Left kidney (tissue), 8 donors: Measurements from ENCODE around the gene SPRR2G. TPM values are rescaled to one million over a fixed set of nuclear protein-coding genes. Genes with fewer than 3 reads are reported as not detected.
"Not testable (repeated sequence)": the region's sequence is repeated elsewhere in the genome, so short reads cannot be mapped to it uniquely, and the experiment has no call there.

Experiments
- DNase-seq: peaks from one replicate; pipeline ENCODE4 v3.0.0-alpha.2; 2013
- long read RNA-seq, 8 donors: transcript quantifications; one replicate each; lab custom pipeline, GENCODE V29; 2026
- polyA plus RNA-seq: library from polyadenylated mRNA; unstranded; fragments of 120-200 nt; gene quantifications from one replicate; pipeline ENCODE4 v1.2.1, GENCODE V29; 2013; ENCODE audit not compliant: insufficient read length

SPRR2G gene
- not detected for polyA plus RNA-seq
- long read RNA-seq, donor 1: 0 reads
- long read RNA-seq, donor 2: 0 reads
- long read RNA-seq, donor 3: 0 reads
- long read RNA-seq, donor 4: 0 reads
- long read RNA-seq, donor 5: 0 reads
- long read RNA-seq, donor 6: 0 reads
- long read RNA-seq, donor 7: 0 reads
- long read RNA-seq, donor 8: 0 reads

- no peak for DNase-seq
Measured at GRCh38 chr1:153150846-153151245, at the start of gene SPRR2G. Gene SPRR2G (minus strand): TSS chr1:153150890. CDS start chr1:153150110, 780 bp downstream.

DNA sequence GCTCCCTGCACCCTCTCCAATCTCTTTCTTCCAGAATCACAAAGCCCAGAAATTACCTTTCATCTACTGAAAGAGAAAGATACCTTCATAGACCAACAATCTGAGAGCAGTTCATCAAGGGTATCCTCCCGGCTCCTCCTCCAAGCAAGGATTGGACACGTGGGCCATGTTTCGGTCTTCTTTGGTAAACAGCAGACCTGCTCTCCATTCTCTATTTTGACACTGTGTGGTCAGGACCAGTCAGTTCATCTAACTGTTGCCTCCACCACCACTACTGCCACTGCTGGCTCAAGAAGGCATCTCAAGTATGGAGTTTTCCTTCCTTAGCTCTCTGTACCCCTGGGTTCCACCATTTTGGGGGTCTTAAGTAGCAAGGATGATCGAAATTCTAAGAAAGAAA, 44.5 kb upstream of the SPRR2G start:
- no peak for DNase-seq

DNA sequence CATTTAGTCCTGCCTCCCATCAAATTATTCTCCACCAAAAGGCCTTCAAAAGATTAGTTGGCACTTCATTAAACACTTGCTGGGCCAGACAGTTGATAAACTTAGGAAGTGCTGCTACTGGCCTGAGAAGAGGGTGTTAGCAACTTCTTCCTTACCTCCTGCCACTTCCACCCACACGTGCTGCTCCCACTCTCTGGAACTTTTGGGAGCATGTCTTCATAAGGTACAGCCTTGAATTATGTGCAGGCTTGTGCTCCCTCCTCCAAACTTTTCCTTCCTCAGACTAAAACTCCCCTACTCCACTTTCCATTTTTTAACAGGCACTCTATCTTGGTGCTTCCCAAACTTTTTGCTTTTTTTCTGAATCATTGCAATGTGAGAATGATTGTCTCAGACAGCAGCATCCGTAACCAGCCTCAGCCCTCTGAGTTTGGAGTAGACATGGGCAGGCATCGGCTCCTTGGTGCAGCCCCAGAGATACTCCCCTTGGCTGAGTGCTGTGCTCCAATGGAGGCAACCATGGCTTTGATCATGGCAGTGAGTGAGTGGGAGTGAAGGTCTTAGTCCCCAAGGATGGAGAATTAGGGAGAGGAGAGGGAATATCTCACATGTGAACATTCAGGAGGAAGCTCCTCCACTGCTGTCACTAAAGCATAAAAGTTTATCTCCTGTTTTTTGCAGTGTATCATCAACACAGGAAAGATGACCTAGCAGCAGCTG, 43.8 kb upstream of the SPRR2G start:
- no peak for DNase-seq

DNA sequence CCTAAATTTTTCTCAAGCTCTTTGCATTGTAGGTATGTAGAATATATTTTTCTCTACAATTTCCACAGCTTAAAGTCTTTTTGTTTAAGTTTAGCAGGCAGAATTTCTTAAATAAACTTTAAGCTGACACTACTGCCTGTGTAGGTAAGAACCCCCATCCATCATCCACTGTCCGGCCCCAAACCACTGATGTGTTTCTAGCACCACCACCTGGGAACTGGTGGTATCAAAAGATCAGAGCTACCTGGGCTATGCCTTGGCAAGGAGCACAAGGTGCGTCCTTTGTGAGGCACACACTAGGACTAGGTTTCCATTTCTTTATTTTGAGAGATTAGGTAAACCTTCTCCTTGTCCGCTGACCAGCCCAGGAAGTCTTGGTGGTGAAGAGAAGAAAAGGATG, 42.0 kb upstream of the SPRR2G start:
- peak; percentile 17 for DNase-seq

DNA sequence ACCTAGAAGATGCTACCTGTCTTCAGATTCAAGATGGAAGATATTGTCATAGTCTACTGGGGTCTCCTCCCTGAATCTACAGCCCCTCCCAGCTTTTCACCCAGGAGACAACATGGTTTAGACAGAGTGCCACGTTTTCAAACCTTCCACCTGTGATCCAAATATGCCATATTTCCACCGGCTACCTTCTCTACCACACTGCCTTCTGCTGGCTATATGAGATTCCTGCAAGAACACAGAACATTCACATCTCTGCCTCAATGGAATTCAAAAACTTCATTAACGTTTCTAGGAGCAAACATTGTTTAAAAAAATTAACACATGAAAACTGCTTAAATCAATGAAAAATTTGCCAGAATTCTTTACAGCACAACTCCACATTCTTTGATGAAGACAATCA, 39.7 kb upstream of the SPRR2G start:
- no peak for DNase-seq

DNA sequence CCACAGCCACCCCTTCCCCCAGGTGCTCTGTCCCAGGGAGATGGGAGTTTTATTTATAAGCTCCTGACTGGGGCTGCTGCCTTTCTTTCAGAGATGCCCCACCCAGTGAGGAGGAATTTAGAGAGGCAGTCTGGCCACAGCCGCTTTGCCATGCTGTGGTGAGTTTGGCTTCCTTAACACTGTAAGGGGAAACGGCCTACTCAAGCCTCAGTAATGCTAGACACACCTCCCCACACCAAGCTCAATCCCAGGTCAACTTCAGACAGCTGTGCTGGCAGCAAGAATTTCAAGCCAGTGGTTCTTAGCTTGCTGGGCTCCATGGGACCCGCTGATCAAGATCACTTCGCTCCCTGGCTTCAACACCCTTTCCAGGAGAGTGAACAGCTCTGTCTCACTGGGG, 37.6 kb upstream of the SPRR2G start:
- not testable (repeated sequence) for DNase-seq

DNA sequence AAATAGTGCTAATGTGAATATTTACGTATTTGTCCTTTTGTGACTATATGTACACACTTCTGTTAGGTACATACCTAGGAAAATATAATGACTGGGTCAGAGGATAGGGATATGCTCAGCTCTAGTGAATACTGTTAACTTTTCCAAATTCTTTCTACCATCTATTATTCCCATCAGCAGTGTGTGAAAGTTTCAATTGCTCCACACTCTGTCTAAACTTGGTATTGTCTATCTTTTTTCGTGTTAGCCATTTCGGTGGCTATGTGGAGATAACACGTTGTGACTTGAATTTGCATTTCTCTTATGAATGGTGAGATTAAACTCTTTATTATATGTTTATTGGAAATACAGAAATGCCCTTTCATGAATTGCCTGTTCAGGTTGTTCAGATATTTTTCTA, 29.9 kb upstream of the SPRR2G start:
- no peak for DNase-seq

DNA sequence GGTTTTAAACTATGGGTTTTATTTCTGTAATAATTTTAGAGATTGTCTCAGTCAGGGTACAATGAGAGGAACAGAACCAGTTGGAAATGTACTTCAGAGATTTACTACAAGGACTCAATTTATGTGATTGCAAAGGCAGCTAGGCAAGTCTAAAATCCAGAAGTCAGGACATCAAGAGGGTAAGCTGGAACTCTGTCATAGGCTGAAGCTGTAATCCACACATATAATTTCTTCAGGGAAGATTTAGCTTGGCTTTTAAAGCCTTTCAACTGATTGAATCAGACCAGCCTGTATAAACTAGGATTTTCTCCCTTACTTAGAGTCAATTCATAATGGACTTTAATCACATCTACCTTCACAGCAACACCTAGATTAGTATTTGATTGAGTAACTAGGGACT, 28.2 kb upstream of the SPRR2G start:
- DNase-seq: no peak

GRCh38 chr1:153174624-153175023, 23.9 kb upstream of the SPRR2G start:
- DNase-seq: no peak

GRCh38 chr1:153168686-153169085, 18.0 kb upstream of the SPRR2G start:
- no peak for DNase-seq

GRCh38 chr1:153155541-153155940, 4.9 kb upstream of the SPRR2G start:
- no peak for DNase-seq

GRCh38 chr1:153152481-153152880, 1.8 kb upstream of the SPRR2G start:
- DNase-seq: no peak

DNA sequence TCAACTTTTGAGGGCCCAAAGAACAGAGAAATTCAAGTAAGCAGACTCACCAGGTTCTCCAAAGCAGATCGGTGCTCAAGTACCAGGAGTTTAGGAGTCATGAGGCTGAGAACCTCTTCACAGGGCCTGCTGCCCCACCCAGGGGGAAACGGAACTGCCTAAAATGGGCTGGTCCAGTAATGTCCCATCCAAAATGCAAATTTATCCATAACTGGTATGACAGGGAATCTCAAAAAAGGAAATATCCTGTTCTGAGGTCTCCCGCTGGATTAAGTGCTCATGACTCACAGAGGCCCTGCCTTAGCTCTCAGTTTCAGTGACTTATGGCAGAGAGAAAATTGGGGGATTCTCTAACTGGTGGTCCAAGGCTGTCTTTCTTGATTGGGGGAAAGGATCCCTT, 9.3 kb downstream of the SPRR2G start:
- no peak for DNase-seq

DNA sequence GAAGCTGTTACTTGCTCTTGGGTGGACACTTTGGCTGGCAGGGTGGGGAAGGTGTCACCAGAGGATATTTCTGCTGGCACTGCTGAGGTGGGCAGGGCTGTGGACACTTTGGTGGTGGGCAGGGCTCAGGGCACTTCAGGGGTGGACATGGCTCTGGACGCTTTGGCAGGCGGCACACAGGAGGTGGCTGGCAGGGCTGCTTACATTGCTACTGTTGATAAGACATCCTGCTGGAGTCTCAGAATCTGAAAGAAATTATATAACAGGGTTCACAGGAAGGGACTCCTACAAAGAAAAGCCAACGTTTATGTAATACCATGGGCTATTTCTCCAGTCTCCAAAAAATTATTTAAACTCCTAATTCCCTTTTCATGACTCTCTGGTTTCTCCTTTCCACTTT, 10.2 kb downstream of the SPRR2G start:
- no peak for DNase-seq

GRCh38 chr1:153133743-153134142, 16.9 kb downstream of the SPRR2G start:
- DNase-seq: no peak

DNA sequence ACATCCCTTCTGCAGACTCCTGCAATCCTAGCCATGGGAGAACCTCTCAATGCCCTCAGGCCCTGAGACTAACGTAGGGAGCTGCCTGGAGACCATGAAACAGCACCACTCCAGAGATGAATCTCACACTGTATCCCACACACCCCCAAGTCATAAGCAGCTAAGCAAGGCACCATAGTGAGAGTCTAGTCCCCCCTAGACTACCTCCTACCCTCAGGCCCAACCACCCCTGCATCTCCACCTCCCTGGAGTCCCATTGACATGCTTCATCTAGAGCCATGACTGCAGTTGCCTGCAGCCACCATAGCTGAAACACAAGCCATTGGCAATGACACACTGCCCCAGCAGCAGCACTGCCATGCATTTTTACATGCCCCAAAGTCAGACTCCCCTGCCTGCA, 17.4 kb downstream of the SPRR2G start:
- DNase-seq: no peak

- DNase-seq: not testable (repeated sequence)
Measured at GRCh38 chr1:153128688-153129087, 22.0 kb downstream of the SPRR2G start.

DNA sequence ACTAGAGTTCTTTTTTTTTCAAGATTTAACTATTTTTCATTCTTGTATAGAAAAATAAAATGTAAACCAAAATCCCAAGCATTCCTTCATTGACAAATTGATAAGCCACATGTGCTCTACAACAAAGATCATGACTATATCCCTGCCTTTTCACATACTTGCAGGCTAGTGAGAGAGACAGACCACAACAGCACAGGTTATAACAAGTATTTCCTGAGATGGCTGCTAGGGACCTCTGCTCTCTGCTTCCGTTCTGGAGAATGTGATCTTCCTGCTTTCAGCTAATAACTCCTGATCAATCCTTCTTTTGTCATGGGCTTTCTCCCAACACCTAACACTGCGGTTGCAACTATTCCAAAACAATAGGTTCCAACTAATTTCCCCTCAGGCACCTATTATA, 23.4 kb downstream of the SPRR2G start:
- DNase-seq: no peak

DNA sequence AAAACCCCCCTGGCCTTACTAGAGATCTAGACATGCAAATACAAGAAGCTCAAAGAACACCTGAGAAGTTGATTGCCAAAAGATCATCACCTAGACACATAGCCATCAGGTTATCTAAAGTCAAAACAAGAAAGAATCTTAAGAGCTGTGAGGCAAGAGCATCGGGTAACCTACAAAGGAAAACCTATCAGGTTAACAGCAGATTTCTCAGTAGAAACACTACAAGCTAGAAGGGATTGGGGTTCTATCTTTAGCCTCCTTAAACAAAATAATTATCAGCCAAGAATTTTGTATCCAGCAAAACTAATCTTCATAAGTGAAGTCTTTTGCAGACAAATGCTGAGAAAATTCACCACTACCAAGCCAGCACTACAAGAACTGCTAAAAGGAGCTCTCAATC, 25.2 kb downstream of the SPRR2G start:
- no peak for DNase-seq

DNA sequence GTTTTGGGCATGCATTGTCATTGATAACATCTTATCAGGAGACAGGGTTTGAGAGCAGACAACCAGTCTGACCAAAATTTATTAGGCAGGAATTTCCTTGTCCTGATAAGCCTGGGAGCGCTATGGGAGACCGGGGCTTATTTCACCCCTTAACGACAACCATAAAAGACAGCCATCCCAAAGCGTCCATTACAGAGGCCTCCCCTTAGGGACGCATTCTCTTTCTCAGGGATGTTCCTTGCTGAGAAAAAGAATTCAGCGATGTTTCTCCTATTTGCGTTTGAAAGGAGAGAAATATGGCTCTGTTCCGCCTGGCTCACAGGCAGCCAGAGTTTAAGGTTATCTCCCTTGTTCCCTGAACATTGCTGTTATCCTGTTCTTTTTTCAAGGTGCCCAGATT, 26.9 kb downstream of the SPRR2G start:
- not testable (repeated sequence) for DNase-seq

GRCh38 chr1:153122831-153123421, 27.8 kb downstream of the SPRR2G start:
- DNase-seq: peak; percentile 70

DNA sequence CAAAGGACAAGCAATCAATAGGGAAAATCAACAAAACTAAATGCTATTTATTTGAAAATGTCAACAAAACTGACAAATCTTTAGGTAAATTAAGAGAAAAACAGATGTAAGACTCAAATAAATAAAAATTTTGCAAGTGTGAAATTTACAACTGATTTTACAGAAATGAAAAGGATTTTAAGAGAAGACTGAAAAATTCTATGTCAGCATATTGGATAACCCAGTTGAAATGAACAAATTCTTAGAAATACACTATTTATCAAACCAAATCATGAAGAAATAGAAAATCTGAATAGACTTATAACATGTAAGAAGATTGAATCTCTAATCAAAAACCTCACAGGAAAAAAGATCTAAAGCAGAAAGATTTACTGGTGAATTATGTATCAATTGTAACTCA, 29.7 kb downstream of the SPRR2G start:
- DNase-seq: no peak

DNA sequence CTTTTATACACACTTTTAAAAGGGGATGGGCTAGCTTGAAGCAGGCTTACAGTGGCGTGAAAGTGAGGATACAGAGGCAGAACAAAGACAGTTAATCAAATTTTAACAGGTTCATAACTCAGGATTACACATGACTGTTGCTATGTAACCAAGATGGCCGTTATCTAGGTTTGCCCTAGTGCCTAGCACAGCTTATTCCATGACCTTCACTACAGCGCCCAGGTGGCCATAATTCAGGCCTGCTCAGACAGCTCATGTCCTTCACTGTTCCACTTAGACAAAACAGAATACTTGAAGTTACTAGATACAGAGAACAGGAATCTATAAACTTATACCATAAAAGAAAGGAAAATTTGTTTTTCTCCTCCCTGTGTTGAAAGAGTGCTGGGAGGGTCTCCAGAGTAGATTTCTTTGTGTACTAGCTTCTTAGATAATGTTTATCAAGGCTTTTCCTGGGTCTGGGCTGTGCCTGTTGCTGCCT, 31.2 kb downstream of the SPRR2G start:
- no peak for DNase-seq

DNA sequence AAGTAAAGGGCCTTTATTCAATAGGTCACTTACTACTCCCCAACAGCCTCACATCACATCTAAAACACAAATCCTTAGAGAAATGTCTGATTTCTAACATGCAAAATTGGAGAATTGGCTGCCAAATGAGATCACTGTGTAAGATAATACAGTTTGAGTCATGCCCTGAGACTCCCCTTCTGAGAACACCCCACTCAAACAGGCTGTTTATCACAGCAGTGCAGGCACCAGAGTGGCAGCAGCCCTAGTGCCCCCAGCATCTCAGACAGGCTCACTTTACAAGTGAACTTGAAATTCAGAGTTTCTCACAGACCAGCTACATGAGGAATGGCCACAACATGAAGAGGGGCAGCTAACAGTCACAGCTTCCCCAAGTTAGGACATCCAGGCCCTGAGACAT, 35.4 kb downstream of the SPRR2G start:
- not testable (repeated sequence) for DNase-seq
